KOPT-K1 (cell line): Measurements from ENCODE around the gene SDS.

Source experiments
- H3K27ac ChIP-seq: fragments of 200-600 bp; sonication (generic); 2 replicates; pipeline ENCODE4 v1.5.1; 2016; ENCODE audit warnings: antibody characterized with exemption, mild to moderate bottlenecking, low read depth, low read length; ENCODE audit not compliant: poor library complexity, severe bottlenecking
- H3K36me3 ChIP-seq: fragments of 200-600 bp; sonication (generic); 2 replicates; pipeline ENCODE4 v1.5.1; 2017; ENCODE audit warnings: antibody characterized with exemption, mild to moderate bottlenecking, low read length, moderate library complexity; ENCODE audit not compliant: insufficient read depth
- H3K9me3 ChIP-seq: fragments of 200-600 bp; sonication (generic); 2 replicates; pipeline ENCODE4 v1.5.1; 2017; ENCODE audit warnings: antibody characterized with exemption, low read length, mild to moderate bottlenecking; ENCODE audit not compliant: insufficient read depth, poor library complexity, severe bottlenecking

The SDS gene

GRCh38 chr12:113436993-113437728 lies 33.5 kb upstream of the SDS start:
- no peaks in the 10 kb centered on the region for H3K36me3 ChIP-seq
- no peaks in the 10 kb centered on the region for H3K9me3 ChIP-seq
- H3K27ac ChIP-seq, result no peak overlapping the region

GRCh38 chr12:113436586-113436985 lies 32.9 kb upstream of the SDS start:
- H3K27ac ChIP-seq, result no peak overlapping the region
- H3K36me3 ChIP-seq, result no peaks in the 10 kb centered on the region
- H3K9me3 ChIP-seq, result no peaks in the 10 kb centered on the region

- H3K36me3 ChIP-seq, result no peaks in the 10 kb centered on the region
- H3K27ac ChIP-seq, result no peak overlapping the region
- no peaks in the 10 kb centered on the region for H3K9me3 ChIP-seq
Observed at GRCh38 chr12:113435367-113435766, 31.7 kb upstream of the SDS start.

- Histone ChIP-seq H3K9me3 (no peaks in the 10 kb centered on the region), H3K27ac (no peak overlapping the region), H3K36me3 (no peaks in the 10 kb centered on the region)
Observed at GRCh38 chr12:113432986-113433385, 29.3 kb upstream of the SDS start.

GRCh38 chr12:113428482-113428881 lies 24.8 kb upstream of the SDS start:
- Histone ChIP-seq H3K27ac (no peak overlapping the region), H3K9me3 (no peaks in the 10 kb centered on the region), H3K36me3 (no peaks in the 10 kb centered on the region)

- H3K36me3 ChIP-seq, result no peaks in the 10 kb centered on the region
- H3K9me3 ChIP-seq, result no peaks in the 10 kb centered on the region
- no peak overlapping the region for H3K27ac ChIP-seq
Observed at GRCh38 chr12:113427882-113428281, 24.2 kb upstream of the SDS start.

GRCh38 chr12:113425960-113426453 lies 22.3 kb upstream of the SDS start:
- Histone ChIP-seq H3K27ac (no peak overlapping the region), H3K36me3 (no peaks in the 10 kb centered on the region), H3K9me3 (no peaks in the 10 kb centered on the region)

GRCh38 chr12:113424915-113425823 lies 21.5 kb upstream of the SDS start:
- H3K9me3 ChIP-seq, result no peaks in the 10 kb centered on the region

GRCh38 chr12:113424456-113424855 lies 20.8 kb upstream of the SDS start:
- Histone ChIP-seq H3K27ac (no peak overlapping the region), H3K36me3 (no peaks in the 10 kb centered on the region), H3K9me3 (no peaks in the 10 kb centered on the region)

More at GRCh38 chr12:113424915-113425823, 21.5 kb upstream of the SDS start:
- Histone ChIP-seq H3K27ac (no peak overlapping the region), H3K36me3 (no peaks in the 10 kb centered on the region)

GRCh38 chr12:113422886-113423669 lies 19.4 kb upstream of the SDS start:
- Histone ChIP-seq H3K36me3 (no peaks in the 10 kb centered on the region), H3K9me3 (no peaks in the 10 kb centered on the region)

GRCh38 chr12:113422030-113422885 lies 18.6 kb upstream of the SDS start, which contains the start of gene SDSL:
Gene SDSL (plus strand): TSS chr12:113422380. CDS start chr12:113427983, 5,603 bp downstream.
- no peak within 1 kb of the TSS for H3K27ac ChIP-seq
- H3K9me3 ChIP-seq, result no peaks in the 10 kb centered on the region
- H3K36me3 ChIP-seq, result no peaks in the 10 kb centered on the region

More at GRCh38 chr12:113422886-113423669, 19.4 kb upstream of the SDS start:
- H3K27ac ChIP-seq, result no peak overlapping the region

- no peaks in the 10 kb centered on the region for H3K9me3 ChIP-seq
- no peaks in the 10 kb centered on the region for H3K36me3 ChIP-seq
- H3K27ac ChIP-seq, result no peak overlapping the region
Observed at GRCh38 chr12:113420996-113421595, 17.4 kb upstream of the SDS start.

- Histone ChIP-seq H3K27ac (no peak overlapping the region), H3K36me3 (no peaks in the 10 kb centered on the region), H3K9me3 (no peaks in the 10 kb centered on the region)
Observed at GRCh38 chr12:113418213-113418879, 14.7 kb upstream of the SDS start.
